ENCODE measurements around the gene SFXN5.

The SFXN5 gene

GRCh38 chr2:72961853-72962468 is 109.6 kb downstream of the SFXN5 start:
- H3K9me3 Mint-ChIP-seq = no peaks in the 10 kb centered on the region
- H3K27ac Mint-ChIP-seq = no peak overlapping the region
- H3K36me3 Mint-ChIP-seq = peaks cover 1% of the 10 kb centered on the region

DNA sequence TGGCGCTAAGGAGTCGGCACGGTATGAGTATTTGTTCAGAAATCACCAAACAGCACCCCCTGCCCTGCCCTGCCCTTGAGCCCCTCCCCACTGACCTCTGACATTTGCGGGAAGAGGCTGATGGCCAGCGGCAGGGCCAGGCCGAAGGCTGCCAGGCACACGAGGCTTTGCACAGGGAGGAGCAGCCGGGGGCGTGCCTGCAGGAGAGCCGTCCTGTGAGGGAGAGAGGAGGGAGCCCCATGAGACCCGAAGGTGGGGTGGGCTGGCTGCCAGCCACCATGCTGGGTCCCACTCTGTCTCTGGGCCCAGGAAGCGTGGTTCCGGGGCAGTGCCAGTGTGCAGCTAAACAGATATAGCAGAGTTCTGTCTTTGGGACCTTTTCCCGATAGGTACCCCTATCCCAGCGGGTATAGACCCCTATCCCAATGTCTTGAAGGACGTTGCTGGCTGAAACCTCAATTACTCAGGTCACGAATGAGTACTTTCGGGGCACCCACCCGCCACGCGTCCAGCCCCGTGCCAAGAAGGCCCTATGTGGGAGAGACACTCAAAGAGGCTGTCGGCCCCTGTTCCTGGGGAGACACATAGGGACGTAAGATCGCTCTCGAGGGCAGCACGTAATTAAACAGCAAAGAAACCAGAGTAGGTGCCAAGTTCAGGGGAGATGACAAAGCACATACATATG is 110.3 kb downstream of the SFXN5 start:
- H3K27me3 Mint-ChIP-seq = no peaks in the 10 kb centered on the region
- CTCF ChIA-PET = no interaction called here
- peaks cover 8% of the 10 kb centered on the region for H3K4me1 Mint-ChIP-seq
- no peak for DNase-seq
- H3K36me3 Mint-ChIP-seq = peaks cover 1% of the 10 kb centered on the region
- H3K4me3 Mint-ChIP-seq = no peak overlapping the region
- no peak overlapping the region for H3K27ac Mint-ChIP-seq
- no peaks in the 10 kb centered on the region for H3K9me3 Mint-ChIP-seq

More at GRCh38 chr2:72961853-72962468, 109.6 kb downstream of the SFXN5 start:
- peaks cover 7% of the 10 kb centered on the region for H3K4me1 Mint-ChIP-seq
- CTCF ChIA-PET = interaction anchor here (0.9 kb wide), 1 partner anchor 15 kb away, joined by 3 read pairs; no protein-coding TSS in a partner anchor
- no peak overlapping the region for H3K4me3 Mint-ChIP-seq
- no peaks in the 10 kb centered on the region for H3K27me3 Mint-ChIP-seq
- DNase-seq = no peak

- DNase-seq = no peak
- Mint-ChIP-seq H3K4me3 (no peak overlapping the region), H3K36me3 (peaks cover 1% of the 10 kb centered on the region), H3K27ac (no peak overlapping the region), H3K9me3 (no peaks in the 10 kb centered on the region), H3K27me3 (no peaks in the 10 kb centered on the region), H3K4me1 (peaks cover 9% of the 10 kb centered on the region)
- CTCF ChIA-PET = no interaction called here
These were observed 111.2 kb downstream of the SFXN5 start for GRCh38 chr2:72959995-72960981.

GRCh38 chr2:72959554-72959953 is 112.0 kb downstream of the SFXN5 start:
- no peak for DNase-seq
- Mint-ChIP-seq H3K4me1 (peaks cover 16% of the 10 kb centered on the region), H3K9me3 (no peaks in the 10 kb centered on the region), H3K27me3 (no peaks in the 10 kb centered on the region), H3K27ac (no peak overlapping the region), H3K36me3 (peaks cover 1% of the 10 kb centered on the region), H3K4me3 (no peak overlapping the region)
- CTCF ChIA-PET = no interaction called here

GRCh38 chr2:72958542-72959385 is 112.7 kb downstream of the SFXN5 start:
- CTCF ChIA-PET = no interaction called here

GRCh38 chr2:72956936-72957335 is 114.6 kb downstream of the SFXN5 start:
- H3K27me3 Mint-ChIP-seq = no peaks in the 10 kb centered on the region
- H3K36me3 Mint-ChIP-seq = peaks cover 1% of the 10 kb centered on the region
- H3K4me3 Mint-ChIP-seq = no peak overlapping the region
- H3K4me1 Mint-ChIP-seq = peaks cover 37% of the 10 kb centered on the region
- no peak overlapping the region for H3K27ac Mint-ChIP-seq
- DNase-seq = no peak
- CTCF ChIA-PET = interaction anchor here (0.9 kb wide), 1 partner anchor 17 kb away, joined by 5 read pairs; no protein-coding TSS in a partner anchor
- no peaks in the 10 kb centered on the region for H3K9me3 Mint-ChIP-seq

More at GRCh38 chr2:72958542-72959385, 112.7 kb downstream of the SFXN5 start:
- H3K9me3 Mint-ChIP-seq = no peaks in the 10 kb centered on the region
- H3K4me3 Mint-ChIP-seq = no peak overlapping the region
- H3K27ac Mint-ChIP-seq = no peak overlapping the region
- H3K4me1 Mint-ChIP-seq = peaks cover 23% of the 10 kb centered on the region
- no peaks in the 10 kb centered on the region for H3K27me3 Mint-ChIP-seq
- H3K36me3 Mint-ChIP-seq = peaks cover 1% of the 10 kb centered on the region
- no peak for DNase-seq

DNA sequence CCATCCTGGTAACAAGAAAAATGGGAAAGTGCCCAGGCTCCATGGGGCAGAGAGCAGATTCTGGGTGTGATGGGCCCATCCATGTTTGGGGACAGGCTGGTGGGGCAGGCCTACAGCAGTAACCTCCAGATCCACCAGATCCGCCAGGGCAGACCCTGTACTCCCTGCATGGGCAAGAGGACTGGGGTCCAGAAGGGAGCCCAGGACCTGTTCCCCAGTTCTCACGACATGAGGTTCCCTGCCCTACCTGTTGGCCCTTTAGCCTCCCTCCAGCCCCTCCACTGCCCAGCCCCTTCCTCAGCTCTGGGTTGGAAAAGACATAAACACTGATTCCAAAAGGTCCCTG is 115.5 kb downstream of the SFXN5 start:
- Mint-ChIP-seq H3K9me3 (no peaks in the 10 kb centered on the region), H3K36me3 (peaks cover 1% of the 10 kb centered on the region), H3K27me3 (no peaks in the 10 kb centered on the region), H3K4me3 (no peak overlapping the region), H3K27ac (no peak overlapping the region), H3K4me1 (peaks cover 37% of the 10 kb centered on the region)
- DNase-seq = no peak
- CTCF ChIA-PET = no interaction called here

DNA sequence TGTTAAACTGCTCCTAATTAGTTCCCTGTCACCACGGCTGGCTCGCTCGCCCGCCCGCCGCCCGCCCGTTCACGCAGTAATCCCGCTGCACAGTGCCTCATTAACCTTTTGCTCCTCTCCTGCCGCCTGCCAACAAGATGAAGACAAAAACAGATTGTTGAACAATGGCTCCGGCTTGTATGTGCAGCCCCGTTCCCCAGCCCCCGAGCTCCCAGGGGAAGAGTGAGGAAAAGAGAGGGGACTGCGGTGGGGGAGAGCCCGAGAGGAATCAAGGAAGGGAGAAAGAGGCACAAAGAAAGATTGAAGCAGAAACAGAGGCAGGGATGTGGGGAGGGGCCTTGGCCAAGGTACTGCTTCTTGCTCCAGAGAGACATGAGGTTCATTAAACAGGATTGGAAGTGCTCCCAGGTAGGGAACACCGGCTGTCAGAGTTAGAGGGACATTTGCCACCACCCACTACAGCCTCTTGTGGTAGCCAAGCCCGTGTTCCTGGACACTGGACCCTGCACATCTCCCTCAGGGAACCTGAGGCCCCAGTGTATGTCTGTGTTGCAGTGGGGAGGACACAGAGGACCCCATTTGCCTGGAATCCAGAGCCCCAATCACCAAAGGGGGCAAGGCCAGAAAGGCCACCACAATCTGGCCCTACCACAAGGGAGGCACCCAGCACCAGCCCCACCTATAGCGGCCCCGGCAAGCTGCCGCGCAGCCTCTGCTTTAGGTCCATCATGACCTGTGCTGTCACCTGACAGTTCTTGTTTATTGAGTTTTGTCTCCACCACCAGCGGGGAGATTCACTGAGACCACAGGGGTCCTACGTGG is 116.1 kb downstream of the SFXN5 start:
- Mint-ChIP-seq H3K27me3 (no peaks in the 10 kb centered on the region), H3K36me3 (peaks cover 1% of the 10 kb centered on the region), H3K9me3 (no peaks in the 10 kb centered on the region), H3K4me3 (peak overlapping the region; percentile 81), H3K4me1 (peaks cover 37% of the 10 kb centered on the region), H3K27ac (peak overlapping the region; percentile 33)
- CTCF ChIA-PET = interaction anchor here (1.0 to 4.3 kb wide), 2 partner anchors 19 to 63 kb away, joined by 3 to 20 read pairs; no protein-coding TSS in a partner anchor
- DNase-seq = no peak

DNA sequence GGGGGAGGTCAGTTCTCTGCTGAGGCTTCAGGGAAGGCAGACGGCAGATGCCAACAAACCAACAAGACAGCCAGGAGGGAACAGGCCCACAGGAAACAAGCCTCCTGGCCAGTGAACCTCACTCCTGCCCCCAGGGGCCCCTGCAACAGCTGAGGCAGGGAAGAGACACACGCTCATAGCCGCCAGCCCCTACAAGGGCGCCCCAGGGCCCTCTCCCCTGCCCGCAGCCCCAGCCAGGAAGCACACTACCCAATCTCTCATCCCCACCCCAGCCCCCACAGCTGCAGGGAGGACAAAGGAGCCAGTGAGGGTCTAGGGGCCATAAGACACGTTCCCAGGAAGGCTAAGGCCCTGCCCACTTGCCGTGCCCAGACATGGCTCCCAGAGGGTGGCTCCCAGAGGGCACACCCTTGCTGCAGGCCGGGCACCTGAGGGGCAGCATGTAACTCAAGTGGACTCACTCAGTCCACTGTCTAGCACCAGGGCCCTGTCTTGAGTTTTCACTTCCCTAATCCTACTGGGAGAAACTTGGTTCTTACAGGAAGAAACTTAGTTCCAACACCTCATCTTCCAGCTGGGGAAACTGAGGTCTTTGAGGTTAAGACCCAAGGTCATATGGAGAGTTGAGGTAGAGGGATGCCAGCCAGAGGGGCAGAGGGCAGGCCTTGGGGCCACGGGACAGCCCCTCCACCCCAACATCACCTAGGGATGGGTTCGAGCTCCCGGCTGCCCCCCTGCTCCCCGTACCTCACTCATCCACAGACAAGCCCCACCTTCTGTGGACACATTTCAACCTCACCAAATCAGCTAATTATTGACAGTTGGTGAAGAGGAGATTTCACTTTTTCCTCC is 116.9 kb downstream of the SFXN5 start:
- H3K4me1 Mint-ChIP-seq = peaks cover 37% of the 10 kb centered on the region
- H3K27me3 Mint-ChIP-seq = peaks cover 4% of the 10 kb centered on the region
- no peaks in the 10 kb centered on the region for H3K9me3 Mint-ChIP-seq
- DNase-seq = no peak
- peaks cover 1% of the 10 kb centered on the region for H3K36me3 Mint-ChIP-seq
- peak overlapping the region; percentile 81 for H3K4me3 Mint-ChIP-seq
- peak overlapping the region; percentile 95 for H3K27ac Mint-ChIP-seq
- CTCF ChIA-PET = interaction anchor here (1.0 to 4.3 kb wide), 2 partner anchors 20 to 62 kb away, joined by 3 to 20 read pairs; no protein-coding TSS in a partner anchor

GRCh38 chr2:72953976-72954375 is 117.5 kb downstream of the SFXN5 start:
- Mint-ChIP-seq H3K27ac (peak overlapping the region; percentile 95), H3K4me3 (peak overlapping the region; percentile 81), H3K4me1 (peaks cover 37% of the 10 kb centered on the region), H3K27me3 (peaks cover 6% of the 10 kb centered on the region), H3K9me3 (no peaks in the 10 kb centered on the region), H3K36me3 (peaks cover 1% of the 10 kb centered on the region)
- DNase-seq = peak; percentile 74
- CTCF ChIA-PET = interaction anchor here (0.7 to 4.3 kb wide), 3 partner anchors 16 to 209 kb away, joined by 3 to 20 read pairs (median 3); no protein-coding TSS in a partner anchor

GRCh38 chr2:72953528-72953927 is 118.0 kb downstream of the SFXN5 start:
- CTCF ChIA-PET = interaction anchor here (0.7 to 4.3 kb wide), 3 partner anchors 16 to 210 kb away, joined by 3 to 20 read pairs (median 3); no protein-coding TSS in a partner anchor
- Mint-ChIP-seq H3K4me1 (peaks cover 40% of the 10 kb centered on the region), H3K9me3 (no peaks in the 10 kb centered on the region), H3K36me3 (peaks cover 1% of the 10 kb centered on the region), H3K27ac (peak overlapping the region; percentile 95), H3K27me3 (peaks cover 9% of the 10 kb centered on the region), H3K4me3 (peak overlapping the region; percentile 81)
- DNase-seq = no peak

DNA sequence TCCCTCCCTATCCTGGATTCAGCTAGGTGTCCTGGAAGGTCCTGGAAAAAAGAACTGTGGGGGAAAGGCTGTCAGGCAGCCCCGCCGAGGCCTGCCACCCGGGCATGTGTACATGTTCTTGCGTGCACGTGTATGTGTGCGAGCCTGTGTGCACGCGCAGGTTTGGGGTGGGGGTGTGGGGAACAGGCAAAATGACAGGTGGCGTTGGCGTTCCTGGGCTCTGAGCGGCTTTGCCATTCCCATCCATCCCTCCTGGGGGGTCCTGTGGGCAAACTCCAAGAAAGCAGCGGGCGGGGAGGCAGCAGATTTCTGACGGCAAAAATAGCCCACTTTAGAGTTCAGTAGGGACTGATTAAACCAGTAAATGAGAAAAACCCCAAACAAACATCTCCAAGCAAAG is 118.6 kb downstream of the SFXN5 start:
- peaks cover 1% of the 10 kb centered on the region for H3K36me3 Mint-ChIP-seq

More for the DNA sequence above, 118.6 kb downstream of the SFXN5 start:
- no peak for DNase-seq
- CTCF ChIA-PET = interaction anchor here (1.2 to 4.3 kb wide), 3 partner anchors 17 to 60 kb away, joined by 3 to 20 read pairs (median 3); no protein-coding TSS in a partner anchor
- H3K4me3 Mint-ChIP-seq = peak overlapping the region; percentile 81
- H3K27me3 Mint-ChIP-seq = peaks cover 9% of the 10 kb centered on the region
- H3K27ac Mint-ChIP-seq = no peak overlapping the region
- H3K4me1 Mint-ChIP-seq = peaks cover 36% of the 10 kb centered on the region
- H3K9me3 Mint-ChIP-seq = no peaks in the 10 kb centered on the region

Data from activated naive CD4-positive, alpha-beta T cell treated with anti-CD3 and anti-CD28 coated beads, Interleukin-2, amount 10 ng/mL, durations not matched to agents 7 days and 5 days (primary cell).